ENCODE results near the gene PROZ.
"Not testable (repeated sequence)": the region's sequence is repeated elsewhere in the genome, so short reads cannot be mapped to it uniquely, and the experiment has no call there.

Gene PROZ

GRCh38 chr13:113157206-113157928 lies 1.1 kb upstream of the PROZ start:
- DNase-seq (ENCODE audit: low spot score) = no peak

GRCh38 chr13:113158946-113159345 lies 498 bp downstream of the PROZ start:
- DNase-seq (ENCODE audit: low spot score) = no peak

GRCh38 chr13:113159701-113160100 lies 1.3 kb downstream of the PROZ start:
- DNase-seq (ENCODE audit: low spot score) = no peak

GRCh38 chr13:113160983-113161382 lies 2.5 kb downstream of the PROZ start:
- no peak for DNase-seq (ENCODE audit: low spot score)

GRCh38 chr13:113161433-113161832 lies 3.0 kb downstream of the PROZ start:
- DNase-seq (ENCODE audit: low spot score) = no peak

- DNase-seq (ENCODE audit: low spot score) = not testable (repeated sequence)
Measured at GRCh38 chr13:113161975-113162374, 3.5 kb downstream of the PROZ start.

GRCh38 chr13:113162783-113163685 lies 4.6 kb downstream of the PROZ start:
- no peak for DNase-seq (ENCODE audit: low spot score)

- DNase-seq (ENCODE audit: low spot score) = no peak
Measured at GRCh38 chr13:113164492-113164891, 6.0 kb downstream of the PROZ start.

GRCh38 chr13:113166266-113166665 lies 7.8 kb downstream of the PROZ start:
- DNase-seq (ENCODE audit: low spot score) = no peak

- DNase-seq (ENCODE audit: low spot score) = no peak
Measured at GRCh38 chr13:113166681-113167080, 8.2 kb downstream of the PROZ start.

- DNase-seq (ENCODE audit: low spot score) = no peak
Measured at GRCh38 chr13:113167155-113167554, 8.7 kb downstream of the PROZ start.

GRCh38 chr13:113167575-113167974 lies 9.1 kb downstream of the PROZ start:
- DNase-seq (ENCODE audit: low spot score) = no peak

GRCh38 chr13:113168211-113168610 lies 9.8 kb downstream of the PROZ start:
- no peak for DNase-seq (ENCODE audit: low spot score)

- DNase-seq (ENCODE audit: low spot score) = no peak
Measured at GRCh38 chr13:113169277-113170272, 11.1 kb downstream of the PROZ start.

- DNase-seq (ENCODE audit: low spot score) = no peak
Measured at GRCh38 chr13:113170511-113170910, 12.1 kb downstream of the PROZ start.

GRCh38 chr13:113171250-113172125 lies 13.0 kb downstream of the PROZ start:
- no peak for DNase-seq (ENCODE audit: low spot score)

- no peak for DNase-seq (ENCODE audit: low spot score)
Measured at GRCh38 chr13:113172419-113172926, 14.0 kb downstream of the PROZ start.

- DNase-seq (ENCODE audit: low spot score) = no peak
Measured at GRCh38 chr13:113176280-113176679, 17.8 kb downstream of the PROZ start.

GRCh38 chr13:113176822-113177221 lies 18.4 kb downstream of the PROZ start:
- DNase-seq (ENCODE audit: low spot score) = no peak

- DNase-seq (ENCODE audit: low spot score) = no peak
Measured at GRCh38 chr13:113178070-113178895, 19.8 kb downstream of the PROZ start.
